Measurements from ENCODE around the gene MSI2.
"Not testable (repeated sequence)": the region's sequence is repeated elsewhere in the genome, so short reads cannot be mapped to it uniquely, and the experiment has no call there.

The MSI2 gene

DNA sequence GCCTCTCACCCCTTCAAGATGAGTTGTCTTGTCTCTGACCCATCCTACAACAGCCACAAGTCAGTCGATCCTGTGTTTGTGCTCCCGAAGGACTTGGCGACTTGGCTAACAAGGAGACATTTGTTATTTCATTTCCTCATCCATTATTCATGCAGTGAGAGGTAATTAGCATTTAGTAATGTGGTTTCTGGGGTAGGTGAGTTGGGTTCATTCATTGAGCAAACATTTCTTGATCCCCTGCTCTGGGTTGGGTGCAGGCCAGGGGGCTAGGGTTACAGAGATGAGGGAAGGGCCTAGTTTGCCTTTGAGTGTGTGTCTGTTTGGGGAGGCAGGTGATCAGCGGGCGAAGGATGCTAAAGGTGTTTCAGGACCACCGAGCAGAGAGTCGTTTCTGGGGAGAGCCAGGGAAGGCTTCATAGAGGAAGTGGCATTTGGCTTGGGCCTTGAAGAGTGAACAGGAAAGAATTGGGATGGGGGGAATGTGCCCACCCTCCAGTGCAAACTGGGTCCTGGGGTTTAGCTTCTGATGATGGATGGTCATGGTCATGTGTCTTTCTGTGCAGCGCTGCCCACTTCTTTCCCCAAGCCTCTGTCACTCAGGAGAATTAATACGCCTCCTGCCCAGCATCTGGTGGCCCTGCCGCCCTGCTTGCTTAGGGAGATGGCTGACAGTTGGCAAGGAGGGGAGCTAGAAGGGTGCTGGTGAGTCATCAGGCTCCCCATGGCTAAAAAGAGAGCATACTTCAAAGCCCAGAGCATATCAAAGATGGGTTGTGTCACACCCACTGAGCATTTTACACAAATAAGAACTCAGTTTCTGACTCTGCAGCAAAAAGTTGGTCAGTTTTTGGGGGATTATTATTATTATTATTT, 38.5 kb downstream of the MSI2 start:
- peak; percentile 96 for DNase-seq

DNA sequence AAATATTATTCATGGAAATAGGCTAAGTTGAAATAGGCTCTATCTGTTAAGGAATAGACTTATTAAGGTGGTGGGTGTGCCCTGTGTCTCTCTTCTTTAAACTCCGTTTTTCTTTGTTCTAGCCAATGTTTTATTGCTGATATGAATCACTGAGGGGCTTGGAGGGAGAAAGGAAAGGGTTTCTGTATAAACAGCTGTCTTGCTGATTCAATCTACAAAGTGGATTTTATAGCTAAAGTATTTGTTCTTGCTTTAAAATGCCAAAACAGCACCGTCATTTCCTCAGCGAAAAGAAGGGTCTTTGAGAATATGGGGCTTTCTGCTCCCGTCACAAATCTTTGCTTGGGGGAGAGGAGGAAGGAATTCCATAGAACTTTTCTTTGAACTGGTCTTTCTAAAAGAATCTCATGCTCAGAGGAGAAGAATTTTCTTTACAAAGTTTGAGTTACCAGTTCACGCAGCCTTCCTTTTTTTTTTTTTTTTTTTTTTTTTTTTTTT, 39.3 kb downstream of the MSI2 start:
- DNase-seq = no peak

DNA sequence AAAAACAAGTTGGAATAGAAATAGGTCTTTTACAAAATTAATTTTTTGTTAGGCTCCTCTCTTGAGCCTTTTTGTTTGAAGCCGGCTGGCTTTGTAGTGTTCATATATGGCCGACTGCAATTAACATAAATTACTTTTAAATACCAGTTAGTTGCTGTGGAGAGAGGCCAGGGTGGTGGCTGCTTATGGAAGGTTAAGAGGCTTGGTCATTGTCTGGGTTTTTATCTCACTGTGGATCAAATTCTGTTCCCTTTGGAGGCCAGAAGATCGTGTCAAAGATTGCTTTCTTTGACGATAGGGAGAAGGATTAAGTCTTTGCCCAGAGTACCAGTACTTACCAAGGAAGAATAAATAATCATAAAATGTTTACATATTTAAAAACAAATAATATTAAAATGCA, 39.9 kb downstream of the MSI2 start:
- peak; percentile 70 for DNase-seq

DNA sequence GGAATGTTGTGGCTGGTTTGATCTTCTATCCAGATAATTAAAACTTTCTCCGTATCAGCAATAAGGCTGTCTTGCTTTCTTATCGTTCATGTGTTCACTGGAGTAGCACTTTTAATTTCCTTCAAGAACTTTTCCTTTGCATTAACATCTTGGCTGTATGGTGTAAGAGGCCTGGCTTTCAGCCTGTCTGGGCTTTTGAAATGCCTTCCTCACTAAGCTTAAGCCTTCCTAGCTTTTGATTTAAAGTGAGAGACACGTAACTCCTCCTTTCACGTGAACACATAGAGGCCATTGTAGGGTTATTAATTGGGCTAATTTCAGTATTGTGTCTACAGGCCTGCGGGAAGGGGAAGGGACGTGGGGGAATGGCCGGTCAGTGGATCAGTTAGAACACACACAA, 42.9 kb downstream of the MSI2 start:
- no peak for DNase-seq

DNA sequence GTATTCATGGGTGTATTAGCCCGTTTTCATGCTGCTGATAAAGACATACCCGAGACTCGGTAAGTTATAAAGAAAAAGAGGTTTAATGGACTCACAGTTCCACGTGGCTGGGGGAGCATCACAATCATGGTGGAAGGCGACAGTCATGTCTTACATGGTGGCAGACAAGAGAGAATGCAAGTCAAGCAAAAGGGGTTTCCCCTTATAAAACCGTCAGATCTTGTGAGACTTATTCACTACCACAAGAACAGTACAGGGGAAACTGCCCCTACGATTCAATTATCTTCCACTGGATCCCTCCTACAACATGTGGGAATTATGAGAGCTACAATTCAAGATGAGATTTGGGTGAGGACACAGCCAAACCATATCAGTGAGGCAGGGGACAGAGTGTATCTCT, 44.3 kb downstream of the MSI2 start:
- DNase-seq = not testable (repeated sequence)

DNA sequence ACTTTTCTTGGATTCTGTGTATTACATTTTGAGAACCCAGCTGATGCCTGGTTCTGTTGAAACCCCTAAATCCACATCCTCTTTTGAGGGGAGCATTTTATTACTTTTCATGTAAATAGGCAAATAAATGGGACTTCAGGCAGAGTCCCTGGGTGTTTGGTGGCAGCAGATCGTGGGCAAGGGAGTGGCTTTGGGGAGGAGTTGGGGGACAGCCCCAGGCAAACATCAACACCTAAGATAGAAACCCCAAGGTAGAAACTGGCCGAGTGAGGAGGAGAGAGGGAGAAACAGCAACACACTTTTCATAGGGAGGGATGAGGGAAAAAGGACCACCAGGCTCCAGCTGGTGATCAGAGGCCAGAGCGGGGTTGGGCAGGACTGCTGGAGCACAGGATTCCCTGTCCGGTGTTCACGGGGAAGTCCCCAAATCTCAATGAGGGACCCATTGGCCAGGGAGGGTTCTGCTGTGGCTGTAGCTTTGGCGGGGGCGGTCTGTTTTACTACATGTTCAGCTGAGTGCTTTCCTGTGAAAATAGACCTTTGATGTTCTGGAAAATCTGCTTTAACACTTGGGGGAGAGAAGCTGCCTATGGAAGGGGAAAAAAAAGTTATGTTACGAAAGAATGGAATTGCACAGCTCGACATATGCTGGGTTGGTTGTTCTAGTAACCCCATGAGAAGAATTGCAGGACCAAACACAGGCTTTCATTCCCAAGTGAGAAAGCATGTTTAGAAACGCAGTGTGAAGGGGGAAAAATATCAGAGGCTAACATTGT, 46.6 kb downstream of the MSI2 start:
- DNase-seq = no peak

DNA sequence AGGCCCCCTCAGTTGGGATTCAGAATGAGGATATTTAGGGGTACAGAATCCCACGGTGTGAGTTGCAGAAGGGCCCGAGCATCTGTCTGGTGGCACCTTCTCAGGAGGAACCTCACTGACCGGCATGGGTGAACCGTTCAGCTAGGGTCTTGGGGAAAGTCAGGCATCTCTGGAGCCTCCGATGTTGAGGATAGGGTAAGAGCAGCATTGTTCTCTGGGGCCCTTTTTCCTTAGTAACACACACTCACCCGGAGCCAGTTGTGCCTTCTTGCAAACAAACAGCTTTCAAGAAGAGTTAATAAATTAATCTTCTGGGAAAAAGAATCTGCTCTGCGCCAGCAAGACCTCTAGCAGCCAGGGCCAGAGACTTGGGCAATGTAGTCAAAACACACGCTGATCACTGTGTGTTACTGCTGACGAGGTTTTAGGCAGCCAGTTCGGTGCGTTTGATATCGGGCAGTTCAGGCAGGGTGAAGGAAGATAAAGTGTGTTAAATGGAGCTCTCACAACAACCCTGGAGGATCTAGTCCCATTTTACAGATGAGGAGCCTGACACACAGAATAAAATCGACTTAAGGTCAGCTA, 48.9 kb downstream of the MSI2 start:
- DNase-seq = no peak

DNA sequence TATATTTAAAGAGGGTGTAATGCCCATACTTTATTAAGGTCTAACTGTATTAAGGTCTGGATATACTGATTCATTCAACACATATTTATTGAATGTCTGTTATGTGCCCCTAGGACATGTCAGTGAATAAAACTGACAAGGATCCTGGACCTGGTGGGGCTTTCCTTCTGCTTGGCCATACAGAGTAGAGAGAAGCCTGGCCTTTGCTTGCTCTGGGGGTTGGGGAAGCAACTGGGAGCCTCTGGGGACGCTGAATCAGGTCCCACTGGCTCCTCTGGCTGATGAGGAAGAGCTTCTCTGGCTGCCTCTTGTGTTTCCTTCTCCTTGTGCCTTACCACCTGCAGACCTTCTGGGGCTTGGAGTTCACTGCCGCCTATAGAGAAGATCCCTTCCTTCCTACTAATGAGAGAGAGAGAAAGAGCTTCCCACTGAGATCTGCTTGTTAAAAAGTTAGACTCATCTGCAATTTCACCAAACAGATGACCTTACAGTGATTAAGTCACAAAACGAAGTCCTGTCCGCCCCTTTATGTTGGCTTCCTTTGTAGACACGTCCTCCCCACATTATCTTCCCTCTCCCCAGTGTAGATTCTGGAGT, 49.7 kb downstream of the MSI2 start:
- peak; percentile 68 for DNase-seq

DNA sequence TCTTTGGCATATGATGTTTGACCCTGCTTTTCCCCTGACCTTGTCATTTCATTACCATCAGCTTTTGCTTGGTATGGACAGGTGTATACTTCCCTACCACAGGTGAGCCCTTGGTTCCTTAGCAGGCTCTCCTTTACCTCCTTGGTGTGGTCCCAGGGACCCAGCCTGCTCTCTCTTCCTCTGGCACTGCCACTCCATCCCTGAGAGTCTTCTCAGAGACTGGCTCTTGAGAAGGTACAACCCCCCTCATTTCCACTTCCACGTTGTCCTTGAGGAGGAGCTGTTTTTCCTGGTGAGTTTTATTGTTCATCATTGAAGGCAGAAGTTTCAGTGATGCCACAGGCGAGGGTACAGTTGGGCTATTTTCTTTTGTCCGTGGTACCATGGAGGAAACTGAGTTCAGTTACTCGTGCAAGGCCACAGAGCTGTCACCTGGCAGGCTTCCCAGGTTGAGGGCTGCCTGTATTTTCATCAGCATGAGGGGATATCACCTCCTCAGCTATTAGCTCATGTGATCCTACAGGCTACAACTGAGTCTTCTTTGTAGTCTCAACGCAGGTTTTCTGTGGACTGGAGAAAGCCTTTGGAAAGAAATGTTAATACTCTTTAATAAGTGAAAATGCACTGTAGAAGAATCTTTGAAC, 52.3 kb downstream of the MSI2 start:
- no peak for DNase-seq

DNA sequence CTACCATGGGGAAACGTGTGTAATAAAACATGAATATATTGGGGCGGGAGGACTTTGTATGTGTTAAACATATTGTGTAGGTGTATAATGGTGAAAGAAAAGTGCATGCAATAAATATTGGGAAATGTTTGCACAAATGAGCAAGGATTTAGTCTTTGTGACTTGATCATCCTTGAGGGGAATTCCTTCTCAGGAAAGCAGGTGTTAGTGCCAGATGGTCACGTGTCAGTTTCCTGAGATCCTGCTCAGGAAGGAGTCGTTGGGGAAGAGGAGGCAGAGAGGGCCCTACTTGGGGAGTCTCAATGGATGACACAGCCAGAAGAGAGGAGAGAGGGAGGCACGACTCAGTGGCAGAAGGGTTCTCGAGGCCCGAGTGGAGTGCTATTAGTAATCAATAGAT, 53.2 kb downstream of the MSI2 start:
- DNase-seq = no peak

DNA sequence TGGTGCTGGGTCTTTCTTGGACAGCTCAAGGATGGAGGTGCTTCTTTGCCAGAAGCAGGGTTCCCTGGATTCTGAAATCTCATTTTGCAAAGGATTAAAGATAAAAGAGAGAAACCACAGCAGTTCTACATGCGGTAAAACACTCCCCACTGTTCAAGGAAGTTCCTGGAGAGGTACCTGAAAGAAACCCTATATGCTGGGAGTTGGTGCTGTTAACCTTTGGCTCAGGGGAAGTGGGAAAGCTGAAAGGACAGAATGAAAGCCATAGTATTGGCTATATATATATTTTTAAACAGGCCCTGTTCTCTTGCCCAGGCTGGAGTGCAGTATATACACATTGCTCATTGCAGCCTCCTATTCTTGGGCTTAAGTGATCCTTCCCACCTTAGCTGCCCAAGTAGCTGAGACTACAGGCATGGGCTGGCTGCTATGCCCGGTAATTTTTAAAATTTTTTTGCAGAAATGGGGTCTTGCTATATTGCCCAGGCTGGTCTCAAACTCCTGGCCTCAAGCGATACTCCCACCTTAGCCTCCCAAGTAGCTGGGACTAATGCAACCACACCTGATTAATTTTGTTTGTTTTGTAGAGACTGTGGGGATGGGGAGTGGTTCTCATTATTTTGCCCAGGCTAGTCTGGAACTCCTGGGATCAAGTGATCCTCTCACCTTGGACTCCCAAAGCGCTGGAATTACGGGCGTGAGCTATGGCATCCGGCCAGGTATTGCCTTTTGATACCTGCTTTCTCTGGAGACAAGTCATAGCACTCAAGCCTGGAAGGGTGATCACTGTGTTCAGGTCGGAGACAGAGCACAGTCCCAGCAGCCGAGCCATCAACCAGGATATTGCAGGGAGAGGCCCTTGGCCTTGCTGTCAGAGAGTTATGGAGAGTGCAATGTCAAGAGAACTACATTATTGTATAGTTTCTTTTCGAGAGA, 55.2 kb downstream of the MSI2 start:
- no peak for DNase-seq

DNA sequence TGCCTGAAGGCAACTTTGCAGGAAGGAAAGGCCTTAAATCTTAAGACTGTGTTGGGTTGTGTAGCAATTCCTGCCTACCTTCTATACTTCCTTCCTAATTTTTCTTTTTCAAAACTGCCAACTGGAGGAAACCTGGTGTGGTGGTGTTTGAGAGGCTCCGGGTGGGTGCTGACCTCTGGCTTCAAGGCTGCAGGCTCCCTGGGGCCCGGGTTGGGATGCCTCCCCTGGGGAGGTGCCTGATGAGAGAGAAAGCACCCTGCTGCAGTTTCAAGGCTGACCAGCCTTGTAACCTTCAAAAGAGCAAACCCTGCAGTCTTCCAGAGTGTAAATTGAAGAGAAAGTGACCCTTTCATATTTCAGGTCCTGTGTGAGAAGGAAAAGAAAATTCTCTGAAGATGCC, 55.9 kb downstream of the MSI2 start:
- no peak for DNase-seq

DNA sequence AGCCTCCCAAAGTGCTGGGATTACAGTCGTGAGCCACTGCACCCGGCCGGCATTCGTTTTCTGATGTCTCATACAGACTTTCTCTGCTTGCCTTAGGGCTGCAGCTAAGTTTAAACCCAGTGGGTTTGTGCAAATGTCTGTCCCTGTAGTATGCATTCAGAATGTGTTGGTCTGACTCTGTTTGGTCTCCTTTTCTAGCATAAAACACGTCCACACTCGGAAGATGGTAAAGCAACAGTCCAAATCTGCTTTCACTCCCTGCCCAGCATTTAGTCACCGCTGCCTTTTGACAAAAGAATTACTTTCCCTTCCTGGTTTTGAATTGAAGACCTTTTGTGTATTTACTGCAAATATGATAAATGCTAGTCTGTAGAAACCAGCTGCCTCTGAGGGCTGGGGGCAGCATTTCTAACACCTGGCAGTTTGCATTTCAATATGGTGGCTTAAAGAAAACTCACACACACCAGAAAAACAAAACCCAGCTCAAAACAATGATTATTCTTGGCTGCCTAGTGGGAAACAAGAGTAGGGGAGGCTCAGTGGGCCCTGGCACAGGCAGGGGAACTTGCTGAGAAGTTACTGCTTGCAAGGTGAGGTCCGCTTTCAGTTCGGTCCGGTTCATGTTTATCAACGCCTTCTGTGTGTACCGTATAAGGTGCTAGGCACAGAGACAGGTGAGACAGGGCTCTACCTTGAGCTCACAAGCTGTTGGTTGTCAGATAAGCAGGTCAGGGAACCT, 56.9 kb downstream of the MSI2 start:
- DNase-seq = peak; percentile 31

DNA sequence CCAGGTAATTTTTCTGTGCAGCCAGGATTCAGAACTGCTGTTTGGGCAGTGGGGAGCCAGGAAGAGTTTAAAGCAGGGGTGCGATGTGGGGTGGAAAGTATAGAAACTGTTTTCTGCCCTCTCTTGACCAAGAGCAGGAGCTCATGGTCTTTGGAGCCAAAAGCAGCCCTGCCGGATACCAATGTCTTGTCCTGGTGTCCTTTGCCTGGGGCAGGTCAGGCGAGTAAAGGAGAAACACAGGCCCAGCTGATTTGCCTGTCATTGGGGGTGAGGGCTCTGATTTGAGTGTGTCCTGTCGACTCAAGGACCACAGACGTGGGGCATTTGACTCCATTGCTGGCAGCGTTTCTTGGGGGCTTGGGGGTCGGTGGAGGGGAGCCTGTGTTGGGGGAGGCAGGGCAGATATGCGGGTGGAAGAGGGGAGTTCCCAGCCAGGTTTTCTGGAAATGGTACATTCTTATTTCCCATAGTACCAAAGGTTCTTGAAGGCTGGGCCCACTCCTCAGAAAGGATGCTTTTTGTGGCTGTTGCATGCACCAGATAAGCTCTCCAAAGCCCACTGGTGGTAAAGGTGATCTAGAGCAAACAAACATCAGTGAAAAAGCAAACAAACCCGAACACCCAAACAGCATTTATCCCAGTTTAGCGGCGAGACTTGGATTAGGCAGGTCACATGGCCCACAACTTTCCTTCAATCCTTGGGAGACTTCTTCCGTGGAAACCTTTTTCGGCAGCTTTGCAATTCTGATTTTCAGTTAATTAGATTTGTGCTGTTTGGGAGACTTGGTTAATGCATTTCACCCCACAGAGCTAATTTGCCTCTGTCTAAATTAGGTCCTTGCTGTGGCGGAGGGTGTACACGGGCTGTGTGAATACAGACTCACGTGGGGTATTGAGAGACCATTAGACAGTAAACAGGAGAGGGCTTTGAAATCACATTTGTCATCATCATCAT, 59.0 kb downstream of the MSI2 start:
- no peak for DNase-seq

DNA sequence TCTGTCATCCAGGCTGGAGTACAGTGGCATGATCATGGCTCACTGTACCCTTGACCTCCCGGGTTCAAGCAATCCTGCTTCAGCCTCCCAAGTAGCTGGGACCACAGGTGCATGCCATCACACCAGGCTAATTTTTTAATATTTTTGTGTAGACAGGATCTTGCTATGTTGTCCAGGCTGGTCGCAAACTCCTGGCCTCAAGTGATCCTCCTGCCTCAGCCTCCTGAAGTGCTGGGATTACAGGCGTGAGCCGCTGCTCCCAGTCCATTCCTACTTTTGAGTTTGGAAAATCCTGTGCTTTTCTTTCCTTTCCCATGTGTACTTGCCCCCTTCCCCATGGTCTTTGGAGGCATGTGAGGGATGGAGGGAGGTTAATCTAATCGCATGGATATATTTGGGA, 60.0 kb downstream of the MSI2 start:
- no peak for DNase-seq

DNA sequence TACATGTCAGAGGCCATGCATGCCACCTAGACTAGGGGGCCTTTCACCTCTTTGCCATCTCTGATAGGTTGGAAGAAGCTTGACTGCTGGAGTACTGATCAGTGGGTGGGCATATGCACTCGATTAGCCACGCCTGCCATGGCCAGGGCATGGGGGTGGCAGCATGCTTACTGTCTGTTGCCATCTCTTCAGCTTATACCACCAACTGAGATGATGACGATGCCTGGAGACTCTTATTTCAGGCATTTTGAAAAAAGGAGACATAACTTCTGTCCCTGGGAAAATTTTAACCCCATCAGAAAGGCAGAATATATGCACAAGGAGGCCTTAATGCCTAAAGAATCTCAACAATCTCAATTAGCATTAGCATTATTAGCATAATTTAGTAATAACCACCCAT, 60.8 kb downstream of the MSI2 start:
- DNase-seq = no peak

DNA sequence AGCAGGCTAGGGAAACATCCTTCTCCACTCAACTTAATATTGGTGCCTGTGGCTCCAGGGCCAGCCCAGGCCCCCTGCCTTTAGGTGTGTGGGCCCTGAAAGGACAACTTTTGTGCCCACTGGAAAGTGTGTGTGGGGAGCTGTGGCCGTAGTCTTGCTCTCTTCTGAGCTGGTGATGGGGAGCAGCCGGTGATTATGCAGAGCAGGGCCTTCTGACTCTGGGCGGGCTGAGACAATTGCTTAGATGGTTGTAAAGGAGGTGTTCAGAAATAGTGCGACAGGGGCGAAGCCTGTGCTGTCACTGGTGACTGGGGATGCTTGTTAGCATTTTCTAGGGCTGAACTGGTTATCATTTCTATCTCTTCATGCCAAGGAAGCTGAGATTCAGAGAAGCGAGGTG, 62.6 kb downstream of the MSI2 start:
- DNase-seq = no peak

DNA sequence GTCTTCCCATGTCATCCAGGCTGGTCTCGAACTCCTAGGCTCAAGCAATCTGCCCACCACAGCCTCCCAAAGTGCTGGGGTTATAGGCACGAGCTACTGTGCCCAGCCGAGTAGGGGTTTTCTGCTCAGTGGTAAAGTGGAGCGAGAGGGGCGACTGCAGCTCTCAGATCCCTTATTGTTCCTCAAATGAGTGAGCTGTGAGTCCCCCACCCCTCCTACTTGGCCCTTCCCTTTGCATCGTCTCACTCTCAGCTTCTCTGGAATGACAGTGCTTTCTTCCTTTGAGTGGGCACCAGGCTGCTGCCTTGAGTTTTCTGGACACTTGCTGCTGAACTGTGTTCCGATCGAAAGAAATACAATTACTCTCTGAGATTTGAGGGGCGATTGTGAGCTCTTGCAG, 63.5 kb downstream of the MSI2 start:
- no peak for DNase-seq

DNA sequence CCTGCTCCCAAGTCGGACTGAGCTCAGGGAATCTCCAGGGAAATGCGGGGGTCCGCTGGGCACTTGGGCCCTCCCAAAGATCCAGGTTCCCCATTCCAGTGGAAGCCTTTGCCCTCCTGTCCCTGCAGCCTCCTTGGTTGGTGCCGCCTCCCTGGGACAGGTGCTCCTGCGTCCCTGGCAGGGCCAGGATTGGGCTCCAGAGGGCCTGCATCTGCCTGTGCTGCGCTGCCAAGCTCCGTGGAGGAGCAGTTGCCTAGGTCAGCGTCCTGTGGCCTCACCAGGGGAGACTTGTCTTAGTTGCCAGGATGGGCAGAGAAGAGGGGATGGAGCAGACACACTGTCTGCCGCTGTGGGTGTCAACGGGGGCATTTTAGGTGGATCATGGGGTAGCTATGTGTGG, 67.1 kb downstream of the MSI2 start:
- DNase-seq = no peak

DNA sequence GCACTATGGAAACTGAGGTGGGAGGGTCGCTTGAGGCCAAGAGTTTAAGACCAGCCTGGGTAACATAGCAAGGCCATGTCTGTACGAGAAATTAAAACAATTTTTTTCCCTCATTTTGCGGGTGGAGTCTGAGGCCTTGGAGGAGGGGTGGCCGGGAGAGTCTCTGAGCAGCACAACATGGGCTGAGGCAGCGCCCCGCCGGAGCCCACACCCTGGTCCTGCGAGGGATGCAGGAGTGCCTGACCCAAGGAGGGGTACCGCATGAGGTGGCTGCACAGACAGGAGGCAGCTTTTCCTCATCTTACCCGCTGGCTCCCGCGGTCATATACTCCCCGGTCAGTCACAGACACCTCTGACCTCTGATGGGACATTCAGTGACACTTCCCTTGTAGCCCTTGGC, 67.7 kb downstream of the MSI2 start:
- no peak for DNase-seq
